GM12878 (cell line): ENCODE results near the gene PTGIS.
"Not testable (repeated sequence)": the region's sequence is repeated elsewhere in the genome, so short reads cannot be mapped to it uniquely, and the experiment has no call there.

Experiments used
- ATF3 ChIP-seq: IDR thresholded peaks from 2 replicates; pipeline ENCODE4 v1.6.1; 2011; ENCODE audit warnings: low read depth, mild to moderate bottlenecking, low read length, moderate library complexity, borderline replicate concordance; ENCODE audit errors: extremely low read depth
- CTCF ChIP-seq, 3 experiments: IDR thresholded peaks in 2 of 3; conservative IDR thresholded peaks in 1 of 3; 2 replicates each; pipeline ENCODE4 v1.5.1; 2011; ENCODE audit warnings: low read depth in 3 of 3, low read length in 3 of 3, mild to moderate bottlenecking in 3 of 3, control low read depth in 2 of 3, moderate library complexity in 2 of 3, inconsistent platforms in 1 of 3, mixed read lengths in 1 of 3; ENCODE audit not compliant: control insufficient read depth in 2 of 3, insufficient read depth in 1 of 3; ENCODE audit errors: extremely low read depth in 1 of 3
- EZH2 ChIP-seq: IDR thresholded peaks from 2 replicates; pipeline ENCODE4 v1.6.1; 2012; ENCODE audit warnings: low read depth, mild to moderate bottlenecking, control low read depth, inconsistent platforms, low read length, borderline replicate concordance; ENCODE audit not compliant: control insufficient read depth
- MAX ChIP-seq: IDR thresholded peaks from 2 replicates; pipeline ENCODE4 v1.6.1; 2012; ENCODE audit warnings: low read depth, low read length, improper control_type of control experiment
- PAX5 ChIP-seq: IDR thresholded peaks from 2 replicates; pipeline ENCODE4 v1.6.1; 2011; ENCODE audit warnings: low read depth, low read length, borderline replicate concordance
- POLR2AphosphoS2 ChIP-seq: IDR thresholded peaks from 2 replicates; pipeline ENCODE4 v1.6.1; 2011; ENCODE audit warnings: low read depth, mild to moderate bottlenecking, low read length, improper control_type of control experiment, moderate library complexity
- REST ChIP-seq: IDR thresholded peaks from 2 replicates; pipeline ENCODE4 v1.6.1; 2012; ENCODE audit warnings: mild to moderate bottlenecking, low read depth, low read length
- SP1 ChIP-seq: IDR thresholded peaks from one replicate; pipeline ENCODE4 v1.6.1; 2011; ENCODE audit warnings: low read depth, low read length

DNA sequence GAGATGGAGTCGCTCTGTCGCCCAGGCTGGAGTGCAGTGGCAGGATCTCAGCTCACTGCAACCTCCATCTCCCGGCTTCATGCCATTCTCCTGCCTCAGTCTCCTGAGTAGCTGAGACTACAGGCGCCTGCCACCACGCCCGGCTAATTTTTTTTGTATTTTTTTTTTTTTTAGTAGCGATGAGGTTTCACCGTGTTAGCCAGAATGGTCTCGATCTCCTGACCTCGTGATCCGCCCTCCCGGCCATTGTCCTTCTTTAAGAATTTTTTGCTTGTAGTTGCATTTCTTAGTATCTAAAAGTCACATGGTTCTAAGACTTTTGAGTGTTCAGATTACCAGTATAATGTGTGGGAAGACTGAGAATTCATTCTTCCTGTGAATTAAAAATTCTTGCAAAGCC, 2.9 kb downstream of the PTGIS start:
- TF ChIP-seq CTCF (IDR thresholded peaks at IDR 0.05 in 2 of 3, conservative IDR thresholded peaks at IDR 0.05 in 1 of 3; ENCODE audit: control insufficient read depth in 2 of 3, extremely low read depth in 1 of 3, insufficient read depth in 1 of 3, low read depth in 3 of 3, low read length in 3 of 3); POLR2AphosphoS2; SP1; REST; PAX5; MAX; ATF3; EZH2: not testable (repeated sequence)
